Measurements from ENCODE around the gene INPP5E.

INPP5E gene

DNA sequence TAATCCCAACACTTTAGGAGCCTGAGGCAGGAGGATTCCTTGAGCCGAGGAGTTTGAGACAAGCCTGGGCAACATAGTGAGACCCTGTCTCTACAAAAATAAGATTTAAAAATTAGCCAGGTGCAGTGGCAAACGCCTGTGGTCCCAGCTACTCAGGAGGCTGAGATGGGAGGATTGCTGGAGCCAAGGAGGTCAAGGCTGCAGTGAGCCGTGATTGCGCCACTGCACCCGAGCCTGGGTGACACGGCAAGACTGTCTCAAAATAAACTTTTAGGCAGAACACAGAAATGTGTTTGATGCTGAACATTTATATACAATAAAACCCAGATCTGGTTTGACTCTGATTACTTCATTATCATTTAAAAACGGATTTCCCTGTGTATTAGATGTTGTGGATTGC is 34.2 kb downstream of the INPP5E start:
- H3K4me1 ChIP-seq (ENCODE audit: control insufficient read depth in 1 of 2, insufficient read depth in 1 of 2, low read depth in 1 of 2, low read length in 1 of 2), result peaks cover 11% of the 10 kb centered on the region in 2 experiments

DNA sequence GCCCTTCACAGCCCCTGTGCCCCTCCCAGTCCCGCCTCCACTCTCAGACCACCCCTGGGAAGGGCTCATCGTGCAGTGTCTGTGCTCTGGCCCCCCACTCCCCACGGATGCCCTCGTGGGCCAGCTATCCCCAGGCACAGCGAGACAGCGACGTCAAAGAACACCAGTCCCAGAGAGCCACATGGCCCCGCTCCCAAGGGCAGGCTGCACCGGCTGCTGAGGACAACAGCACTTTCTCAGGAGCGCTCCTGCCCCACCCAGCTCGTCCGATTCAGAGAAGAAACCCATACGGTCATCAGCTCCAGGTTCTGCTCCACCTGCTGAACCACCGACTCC is 34.9 kb downstream of the INPP5E start:
- Histone ChIP-seq H3K27ac (no peak overlapping the region), H3K36me3 (peaks cover 24% of the 10 kb centered on the region), H3K27me3 (peaks cover 10% of the 10 kb centered on the region), H3K4me3 (ENCODE audit: low read depth in 1 of 2, low read length in 1 of 2) (no peak overlapping the region), H3K4me1 (ENCODE audit: control insufficient read depth in 1 of 2, insufficient read depth in 1 of 2, low read depth in 1 of 2, low read length in 1 of 2) (peaks cover 11 to 13% of the 10 kb centered on the region in 2 experiments), H3K9me3 (no peaks in the 10 kb centered on the region)
- TF ChIP-seq, protein P1, sequence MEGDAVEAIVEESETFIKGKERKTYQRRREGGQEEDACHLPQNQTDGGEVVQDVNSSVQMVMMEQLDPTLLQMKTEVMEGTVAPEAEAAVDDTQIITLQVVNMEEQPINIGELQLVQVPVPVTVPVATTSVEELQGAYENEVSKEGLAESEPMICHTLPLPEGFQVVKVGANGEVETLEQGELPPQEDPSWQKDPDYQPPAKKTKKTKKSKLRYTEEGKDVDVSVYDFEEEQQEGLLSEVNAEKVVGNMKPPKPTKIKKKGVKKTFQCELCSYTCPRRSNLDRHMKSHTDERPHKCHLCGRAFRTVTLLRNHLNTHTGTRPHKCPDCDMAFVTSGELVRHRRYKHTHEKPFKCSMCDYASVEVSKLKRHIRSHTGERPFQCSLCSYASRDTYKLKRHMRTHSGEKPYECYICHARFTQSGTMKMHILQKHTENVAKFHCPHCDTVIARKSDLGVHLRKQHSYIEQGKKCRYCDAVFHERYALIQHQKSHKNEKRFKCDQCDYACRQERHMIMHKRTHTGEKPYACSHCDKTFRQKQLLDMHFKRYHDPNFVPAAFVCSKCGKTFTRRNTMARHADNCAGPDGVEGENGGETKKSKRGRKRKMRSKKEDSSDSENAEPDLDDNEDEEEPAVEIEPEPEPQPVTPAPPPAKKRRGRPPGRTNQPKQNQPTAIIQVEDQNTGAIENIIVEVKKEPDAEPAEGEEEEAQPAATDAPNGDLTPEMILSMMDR (IDR thresholded peaks at IDR 0.05), result no peak

More for the DNA sequence above, 34.2 kb downstream of the INPP5E start:
- TF ChIP-seq, protein P1 (IDR thresholded peaks at IDR 0.05), result no peak
- H3K27ac ChIP-seq, result no peak overlapping the region
- H3K27me3 ChIP-seq, result peaks cover 13% of the 10 kb centered on the region
- H3K9me3 ChIP-seq, result no peaks in the 10 kb centered on the region
- H3K36me3 ChIP-seq, result peaks cover 24% of the 10 kb centered on the region
- H3K4me3 ChIP-seq (ENCODE audit: low read depth in 1 of 2, low read length in 1 of 2), result no peak overlapping the region

GRCh38 chr9:136403915-136404800 is 35.5 kb downstream of the INPP5E start:
- TF ChIP-seq, protein P1 (IDR thresholded peaks at IDR 0.05), result no peak

GRCh38 chr9:136403538-136403914 is 36.1 kb downstream of the INPP5E start:
- Histone ChIP-seq H3K27ac (no peak overlapping the region), H3K4me1 (ENCODE audit: control insufficient read depth in 1 of 2, insufficient read depth in 1 of 2, low read depth in 1 of 2, low read length in 1 of 2) (peaks cover 15 to 17% of the 10 kb centered on the region in 2 experiments)
- TF ChIP-seq, protein P1 (IDR thresholded peaks at IDR 0.05), result no peak

More at GRCh38 chr9:136403915-136404800, 35.5 kb downstream of the INPP5E start:
- Histone ChIP-seq H3K27me3 (peaks cover 8% of the 10 kb centered on the region), H3K9me3 (no peaks in the 10 kb centered on the region), H3K36me3 (peaks cover 24% of the 10 kb centered on the region), H3K27ac (no peak overlapping the region), H3K4me3 (ENCODE audit: low read depth in 1 of 2, low read length in 1 of 2) (no peak overlapping the region), H3K4me1 (ENCODE audit: control insufficient read depth in 1 of 2, insufficient read depth in 1 of 2, low read depth in 1 of 2, low read length in 1 of 2) (peaks cover 11 to 13% of the 10 kb centered on the region in 2 experiments)

DNA sequence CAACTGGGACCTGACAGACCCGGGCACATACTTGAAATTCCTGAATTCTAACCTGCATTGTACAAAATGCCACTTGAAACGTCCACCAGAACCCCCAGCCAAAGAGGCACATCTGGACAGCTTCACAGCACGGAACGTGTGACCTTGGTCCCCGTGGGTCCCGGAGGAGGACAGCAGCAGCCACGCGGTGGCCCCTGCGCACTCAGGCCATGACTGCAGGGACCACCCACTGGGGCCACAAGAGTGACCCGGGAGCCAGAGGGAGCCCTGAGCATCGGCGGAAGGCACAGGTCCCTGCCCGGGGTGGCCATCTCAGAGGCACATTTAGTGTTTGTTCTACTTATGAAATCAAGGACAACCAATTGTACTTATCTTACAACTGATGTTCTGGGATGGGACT is 37.6 kb downstream of the INPP5E start:
- H3K36me3 ChIP-seq, result peaks cover 33% of the 10 kb centered on the region
- TF ChIP-seq, protein P1 (IDR thresholded peaks at IDR 0.05), result no peak
- H3K9me3 ChIP-seq, result no peaks in the 10 kb centered on the region
- H3K4me1 ChIP-seq (ENCODE audit: control insufficient read depth in 1 of 2, insufficient read depth in 1 of 2, low read depth in 1 of 2, low read length in 1 of 2), result peaks cover 15 to 17% of the 10 kb centered on the region in 2 experiments
- H3K4me3 ChIP-seq (ENCODE audit: low read depth in 1 of 2, low read length in 1 of 2), result no peak overlapping the region
- H3K27me3 ChIP-seq, result peaks cover 5% of the 10 kb centered on the region
- no peak overlapping the region for H3K27ac ChIP-seq

More at GRCh38 chr9:136403538-136403914, 36.1 kb downstream of the INPP5E start:
- Histone ChIP-seq H3K9me3 (no peaks in the 10 kb centered on the region), H3K36me3 (peaks cover 24% of the 10 kb centered on the region), H3K4me3 (ENCODE audit: low read depth in 1 of 2, low read length in 1 of 2) (no peak overlapping the region), H3K27me3 (peaks cover 5% of the 10 kb centered on the region)
